ENCODE data around the gene PODXL. TPM values are rescaled to one million over a fixed set of nuclear protein-coding genes. Genes with fewer than 3 reads are reported as not detected.

Gene PODXL
- total and polyA plus RNA-seq, 2 of the 8 experiments (the other 6 are each of a cell fraction or from before 2014, with no cell fraction given) = 638 to 925 TPM

GRCh38 chr7:131578602-131579001 lies 22.2 kb upstream of the PODXL start (continued):
- TF ChIP-seq CHD7 (IDR thresholded peaks at IDR 0.05; ENCODE audit: insufficient replicate concordance, low read length) = no peak
- TF ChIP-seq SP1 (IDR thresholded peaks at IDR 0.05; ENCODE audit: low read depth, low read length) = no peak
- TF ChIP-seq BRCA1 (IDR thresholded peaks at IDR 0.05; ENCODE audit: low read depth, low read length) = no peak
- TF ChIP-seq HDAC6 (IDR thresholded peaks at IDR 0.05; ENCODE audit: low read depth, low read length) = no peak
- TF ChIP-seq RXRA (IDR thresholded peaks at IDR 0.05; ENCODE audit: insufficient read depth, low read depth, low read length) = no peak
- TF ChIP-seq CHD1 (IDR thresholded peaks at IDR 0.05; ENCODE audit: low read depth, low read length) = no peak
- no peak for TF ChIP-seq SIX5 (IDR thresholded peaks at IDR 0.05; ENCODE audit: low read depth, low read length)
- TF ChIP-seq CTCF (IDR thresholded peaks at IDR 0.05; ENCODE audit: control extremely low read depth in 1 of 3, insufficient read depth in 1 of 3, low read depth in 1 of 3, low read length in 3 of 3) = peak in 1 of 3 experiments; percentile 4; a peak in 1 of 4 replicates
- TF ChIP-seq E2F6 (IDR thresholded peaks at IDR 0.05) = 0 out of 2 replicates have a peak, but pooled peaks have one; percentile 18

Measured in H1 (cell line).